GM23338 (cell line): Measurements from ENCODE around the gene TEX10.

Experiments
- CTCF ChIP-seq, 2 experiments: fragments of 200-600 bp in 1 of 2; sonication (generic) in 1 of 2; conservative IDR thresholded peaks; 2 replicates each; pipeline versions ENCODE4 v1.5.1 to v1.6.1; 2016 to 2017; ENCODE audit warnings: antibody characterized with exemption in 2 of 2, low read depth in 2 of 2, mild to moderate bottlenecking in 2 of 2, moderate library complexity in 1 of 2
- EZH2 ChIP-seq: fragments of 200-600 bp; sonication (generic); IDR thresholded peaks from one replicate; pipeline ENCODE4 v1.8.0; 2017; ENCODE audit warnings: antibody characterized with exemption, mild to moderate bottlenecking, low read depth; ENCODE audit not compliant: unreplicated experiment
- JUNB ChIP-seq: IDR thresholded peaks from one replicate; pipeline ENCODE4 v1.6.1; 2016; ENCODE audit warnings: antibody characterized with exemption; ENCODE audit not compliant: unreplicated experiment
- NANOG ChIP-seq: IDR thresholded peaks from 2 replicates; pipeline ENCODE4 v1.6.1; 2016; ENCODE audit warnings: antibody characterized with exemption, borderline replicate concordance
- POLR2AphosphoS5 ChIP-seq: IDR thresholded peaks from 2 replicates; pipeline ENCODE4 v1.6.1; 2016; ENCODE audit warnings: antibody characterized with exemption, low read depth
- ZNF462 ChIP-seq: fragments of 250-450 bp; sonication (Bioruptor Pico); IDR thresholded peaks from 2 replicates; pipeline ENCODE4 v1.5.0; 2020; ENCODE audit warnings: mild to moderate bottlenecking, moderate library complexity

- TF ChIP-seq POLR2AphosphoS5 = no peak
- no peak for TF ChIP-seq CTCF (conservative IDR thresholded peaks at IDR 0.05; ENCODE audit: low read depth in 2 of 2)
- TF ChIP-seq JUNB = no peak
- TF ChIP-seq ZNF462 (CRISPR knock-in tag) = no peak
- no peak for TF ChIP-seq EZH2
- no peak for TF ChIP-seq NANOG
Observed at GRCh38 chr9:100340224-100340623, 12.5 kb downstream of the TEX10 start.
